ENCODE measurements around the gene UBL4B.

UBL4B gene

GRCh38 chr1:110094931-110095654 lies 17.1 kb upstream of the UBL4B start:
- H3K36me3 ChIP-seq (ENCODE audit: control insufficient read depth, insufficient read depth, low read length): no peaks in the 10 kb centered on the region
- no peak overlapping the region for H3K27ac ChIP-seq (ENCODE audit: insufficient read depth, low read length, poor library complexity, severe bottlenecking)
- no peak overlapping the region for H3K4me3 ChIP-seq (ENCODE audit: insufficient read depth, low read depth, low read length, poor library complexity, severe bottlenecking)
- no peaks in the 10 kb centered on the region for H3K27me3 ChIP-seq (replicated peaks; ENCODE audit: control insufficient read depth, insufficient read depth, low read length, poor library complexity, severe bottlenecking)
- DNase-seq: no peak
- H3K9me3 ChIP-seq (ENCODE audit: control insufficient read depth, low read length): no peaks in the 10 kb centered on the region
- no peaks in the 10 kb centered on the region for H3K4me1 ChIP-seq (ENCODE audit: control insufficient read depth, insufficient read depth, low read length, poor library complexity, severe bottlenecking)

GRCh38 chr1:110097507-110098221 lies 14.6 kb upstream of the UBL4B start:
- H3K27ac ChIP-seq (ENCODE audit: insufficient read depth, low read length, poor library complexity, severe bottlenecking): no peak overlapping the region
- DNase-seq: no peak
- H3K4me3 ChIP-seq (ENCODE audit: insufficient read depth, low read depth, low read length, poor library complexity, severe bottlenecking): no peak overlapping the region
- H3K4me1 ChIP-seq (ENCODE audit: control insufficient read depth, insufficient read depth, low read length, poor library complexity, severe bottlenecking): no peaks in the 10 kb centered on the region
- H3K36me3 ChIP-seq (ENCODE audit: control insufficient read depth, insufficient read depth, low read length): no peaks in the 10 kb centered on the region
- no peaks in the 10 kb centered on the region for H3K9me3 ChIP-seq (ENCODE audit: control insufficient read depth, low read length)
- no peaks in the 10 kb centered on the region for H3K27me3 ChIP-seq (replicated peaks; ENCODE audit: control insufficient read depth, insufficient read depth, low read length, poor library complexity, severe bottlenecking)

- Histone ChIP-seq H3K27ac (ENCODE audit: insufficient read depth, low read length, poor library complexity, severe bottlenecking) (no peak overlapping the region), H3K9me3 (ENCODE audit: control insufficient read depth, low read length) (no peaks in the 10 kb centered on the region), H3K4me3 (ENCODE audit: insufficient read depth, low read depth, low read length, poor library complexity, severe bottlenecking) (no peak overlapping the region), H3K4me1 (ENCODE audit: control insufficient read depth, insufficient read depth, low read length, poor library complexity, severe bottlenecking) (no peaks in the 10 kb centered on the region), H3K27me3 (replicated peaks; ENCODE audit: control insufficient read depth, insufficient read depth, low read length, poor library complexity, severe bottlenecking) (no peaks in the 10 kb centered on the region), H3K36me3 (ENCODE audit: control insufficient read depth, insufficient read depth, low read length) (no peaks in the 10 kb centered on the region)
- no peak for DNase-seq
Observed at GRCh38 chr1:110098222-110099026, 13.8 kb upstream of the UBL4B start.

GRCh38 chr1:110100335-110100734 lies 11.9 kb upstream of the UBL4B start:
- Histone ChIP-seq H3K9me3 (ENCODE audit: control insufficient read depth, low read length) (no peaks in the 10 kb centered on the region), H3K27ac (ENCODE audit: insufficient read depth, low read length, poor library complexity, severe bottlenecking) (no peak overlapping the region), H3K4me3 (ENCODE audit: insufficient read depth, low read depth, low read length, poor library complexity, severe bottlenecking) (no peak overlapping the region), H3K27me3 (replicated peaks; ENCODE audit: control insufficient read depth, insufficient read depth, low read length, poor library complexity, severe bottlenecking) (no peaks in the 10 kb centered on the region), H3K4me1 (ENCODE audit: control insufficient read depth, insufficient read depth, low read length, poor library complexity, severe bottlenecking) (no peaks in the 10 kb centered on the region), H3K36me3 (ENCODE audit: control insufficient read depth, insufficient read depth, low read length) (no peaks in the 10 kb centered on the region)
- DNase-seq: no peak

GRCh38 chr1:110102081-110102480 lies 10.2 kb upstream of the UBL4B start:
- Histone ChIP-seq H3K36me3 (ENCODE audit: control insufficient read depth, insufficient read depth, low read length) (no peaks in the 10 kb centered on the region), H3K9me3 (ENCODE audit: control insufficient read depth, low read length) (no peaks in the 10 kb centered on the region), H3K27me3 (replicated peaks; ENCODE audit: control insufficient read depth, insufficient read depth, low read length, poor library complexity, severe bottlenecking) (no peaks in the 10 kb centered on the region), H3K4me1 (ENCODE audit: control insufficient read depth, insufficient read depth, low read length, poor library complexity, severe bottlenecking) (no peaks in the 10 kb centered on the region), H3K27ac (ENCODE audit: insufficient read depth, low read length, poor library complexity, severe bottlenecking) (no peak overlapping the region), H3K4me3 (ENCODE audit: insufficient read depth, low read depth, low read length, poor library complexity, severe bottlenecking) (no peak overlapping the region)
- DNase-seq: no peak

GRCh38 chr1:110106013-110106941 lies 6.0 kb upstream of the UBL4B start:
- H3K4me3 ChIP-seq (ENCODE audit: insufficient read depth, low read depth, low read length, poor library complexity, severe bottlenecking): no peak overlapping the region
- no peaks in the 10 kb centered on the region for H3K27me3 ChIP-seq (replicated peaks; ENCODE audit: control insufficient read depth, insufficient read depth, low read length, poor library complexity, severe bottlenecking)
- no peaks in the 10 kb centered on the region for H3K36me3 ChIP-seq (ENCODE audit: control insufficient read depth, insufficient read depth, low read length)
- H3K27ac ChIP-seq (ENCODE audit: insufficient read depth, low read length, poor library complexity, severe bottlenecking): no peak overlapping the region
- no peaks in the 10 kb centered on the region for H3K9me3 ChIP-seq (ENCODE audit: control insufficient read depth, low read length)
- H3K4me1 ChIP-seq (ENCODE audit: control insufficient read depth, insufficient read depth, low read length, poor library complexity, severe bottlenecking): no peaks in the 10 kb centered on the region
- DNase-seq: peak in 2 of 3 donors; percentile 22 to 29

- DNase-seq: no peak
- no peaks in the 10 kb centered on the region for H3K27me3 ChIP-seq (replicated peaks; ENCODE audit: control insufficient read depth, insufficient read depth, low read length, poor library complexity, severe bottlenecking)
Observed at GRCh38 chr1:110107867-110108469, 4.3 kb upstream of the UBL4B start.

GRCh38 chr1:110111081-110111480 lies 1.2 kb upstream of the UBL4B start:
- no peak for DNase-seq
- Histone ChIP-seq H3K4me1 (ENCODE audit: control insufficient read depth, insufficient read depth, low read length, poor library complexity, severe bottlenecking) (no peaks in the 10 kb centered on the region), H3K36me3 (ENCODE audit: control insufficient read depth, insufficient read depth, low read length) (no peaks in the 10 kb centered on the region), H3K4me3 (ENCODE audit: insufficient read depth, low read depth, low read length, poor library complexity, severe bottlenecking) (no peak overlapping the region), H3K27ac (ENCODE audit: insufficient read depth, low read length, poor library complexity, severe bottlenecking) (no peak overlapping the region), H3K27me3 (replicated peaks; ENCODE audit: control insufficient read depth, insufficient read depth, low read length, poor library complexity, severe bottlenecking) (no peaks in the 10 kb centered on the region), H3K9me3 (ENCODE audit: control insufficient read depth, low read length) (no peaks in the 10 kb centered on the region)

More at GRCh38 chr1:110107867-110108469, 4.3 kb upstream of the UBL4B start:
- H3K4me3 ChIP-seq (ENCODE audit: insufficient read depth, low read depth, low read length, poor library complexity, severe bottlenecking): no peak overlapping the region
- no peaks in the 10 kb centered on the region for H3K4me1 ChIP-seq (ENCODE audit: control insufficient read depth, insufficient read depth, low read length, poor library complexity, severe bottlenecking)
- no peaks in the 10 kb centered on the region for H3K36me3 ChIP-seq (ENCODE audit: control insufficient read depth, insufficient read depth, low read length)
- H3K27ac ChIP-seq (ENCODE audit: insufficient read depth, low read length, poor library complexity, severe bottlenecking): no peak overlapping the region
- no peaks in the 10 kb centered on the region for H3K9me3 ChIP-seq (ENCODE audit: control insufficient read depth, low read length)

- Histone ChIP-seq H3K4me3 (ENCODE audit: insufficient read depth, low read depth, low read length, poor library complexity, severe bottlenecking) (no peak overlapping the region), H3K9me3 (ENCODE audit: control insufficient read depth, low read length) (no peaks in the 10 kb centered on the region), H3K36me3 (ENCODE audit: control insufficient read depth, insufficient read depth, low read length) (no peaks in the 10 kb centered on the region), H3K27ac (ENCODE audit: insufficient read depth, low read length, poor library complexity, severe bottlenecking) (no peak overlapping the region), H3K27me3 (replicated peaks; ENCODE audit: control insufficient read depth, insufficient read depth, low read length, poor library complexity, severe bottlenecking) (no peaks in the 10 kb centered on the region), H3K4me1 (ENCODE audit: control insufficient read depth, insufficient read depth, low read length, poor library complexity, severe bottlenecking) (no peaks in the 10 kb centered on the region)
- DNase-seq: no peak
Observed at GRCh38 chr1:110112656-110113055, 413 bp downstream of the UBL4B start.

Data from effector memory CD4-positive, alpha-beta T cell (primary cell).